HG02588 (cell line): ENCODE data around the gene RAB9A.
A peak's percentile ranks its signal among the peaks of the same experiment; 100 is the strongest.
"Not testable (repeated sequence)": the region's sequence is repeated elsewhere in the genome, so short reads cannot be mapped to it uniquely, and the experiment has no call there.

Experiments
- ATAC-seq: cut with Tn5 transposase; IDR thresholded peaks from one replicate; pipeline ENCODE4 v1.9.1; 2021; ENCODE audit warnings: mild to moderate bottlenecking, moderate library complexity; ENCODE audit not compliant: unreplicated experiment

The RAB9A gene

GRCh38 chrX:13669246-13669737 is 19.6 kb upstream of the RAB9A start:
- peak; percentile 74 for ATAC-seq

DNA sequence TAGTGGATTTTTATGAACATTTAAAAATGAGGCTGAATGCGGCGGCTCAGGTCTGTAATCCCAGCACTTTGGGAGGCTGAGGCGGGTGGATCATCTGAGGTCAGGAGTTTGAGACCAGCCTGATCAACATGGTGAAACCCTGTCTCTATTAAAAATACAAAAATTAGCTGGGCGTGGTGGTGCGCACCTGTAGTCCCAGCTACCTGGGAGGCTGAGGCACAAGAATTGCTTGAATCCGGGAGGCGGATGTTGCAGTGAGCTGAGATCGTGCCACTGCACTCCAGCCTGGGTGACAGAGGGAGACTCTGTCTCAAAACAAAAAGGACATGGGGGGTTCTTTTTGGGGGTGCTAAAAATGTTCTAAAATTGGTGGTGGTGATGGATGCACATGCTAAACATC is 19.2 kb upstream of the RAB9A start:
- not testable (repeated sequence) for ATAC-seq

DNA sequence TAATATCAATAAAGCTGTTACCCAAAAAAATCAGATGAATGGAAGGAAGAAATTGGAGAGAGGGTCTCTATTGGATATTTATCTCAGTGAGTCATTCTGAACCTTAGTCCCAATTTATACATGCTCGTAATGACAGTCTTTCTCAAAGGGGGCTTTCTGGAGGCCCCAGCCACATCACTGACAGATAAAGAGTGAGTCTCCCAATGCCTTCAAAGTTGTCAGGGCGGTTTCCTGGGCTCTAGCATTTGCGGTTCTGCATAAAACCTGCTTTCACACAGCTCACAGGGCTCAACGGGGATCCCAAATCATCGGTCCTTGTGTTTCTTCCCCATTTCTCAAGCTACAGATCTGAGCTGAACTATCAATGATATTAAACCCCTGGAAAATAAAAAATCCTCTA is 18.7 kb upstream of the RAB9A start:
- no peak for ATAC-seq

DNA sequence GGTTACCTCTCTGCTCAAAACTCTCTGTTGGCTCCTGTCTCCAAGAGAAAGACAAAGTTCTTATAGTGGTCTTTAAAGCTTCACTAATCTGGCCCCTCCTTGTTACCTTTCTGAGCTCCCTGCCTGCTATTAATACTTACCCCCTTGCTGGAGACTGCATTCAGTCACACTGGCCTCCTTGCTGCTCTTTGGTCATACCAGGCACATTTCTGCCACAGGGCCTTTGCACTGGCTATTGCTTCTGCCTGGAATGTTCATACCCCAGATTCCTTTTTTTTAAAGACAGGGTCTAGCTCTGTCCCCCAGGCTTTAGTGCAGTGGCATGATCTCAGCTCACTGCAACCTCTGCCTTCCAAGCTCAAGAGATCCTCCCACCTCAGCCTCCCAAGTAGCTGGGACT is 15.9 kb upstream of the RAB9A start:
- ATAC-seq = no peak

GRCh38 chrX:13676885-13677284 is 12.0 kb upstream of the RAB9A start:
- no peak for ATAC-seq

GRCh38 chrX:13679700-13680099 is 9.2 kb upstream of the RAB9A start:
- not testable (repeated sequence) for ATAC-seq

- no peak for ATAC-seq
Measured at GRCh38 chrX:13681595-13681994, 7.3 kb upstream of the RAB9A start.

- ATAC-seq = no peak
Measured at GRCh38 chrX:13684361-13684760, 4.6 kb upstream of the RAB9A start.

DNA sequence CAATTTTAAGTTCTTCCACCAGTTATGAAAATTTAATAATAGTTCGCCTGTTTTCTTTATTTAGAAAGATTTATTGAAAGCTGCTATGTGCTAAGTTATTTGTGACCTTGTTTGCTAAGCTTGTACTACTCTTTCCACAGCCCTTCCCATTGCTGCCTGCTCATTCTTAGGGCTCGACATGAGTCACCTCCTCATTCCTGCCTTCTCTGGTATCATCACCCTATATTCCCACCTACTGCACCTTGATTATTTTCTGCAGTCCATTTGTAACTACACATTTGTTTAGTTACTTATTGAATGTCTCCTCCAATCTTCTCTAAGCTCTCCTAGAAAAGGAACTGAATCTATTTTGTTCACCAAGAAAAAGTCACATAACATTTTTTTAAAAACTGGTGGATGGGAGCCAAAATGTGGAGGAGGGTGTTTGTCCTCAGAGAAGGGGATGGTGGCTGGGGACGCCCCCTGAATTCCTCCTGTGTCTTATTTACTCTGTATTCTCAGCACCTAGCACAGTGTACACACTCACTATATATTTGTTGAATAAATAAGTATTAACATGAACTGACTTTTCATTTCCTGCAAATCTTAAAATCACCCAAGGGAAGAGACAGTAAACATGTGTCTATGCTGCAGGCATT is 3.7 kb upstream of the RAB9A start:
- ATAC-seq = no peak

DNA sequence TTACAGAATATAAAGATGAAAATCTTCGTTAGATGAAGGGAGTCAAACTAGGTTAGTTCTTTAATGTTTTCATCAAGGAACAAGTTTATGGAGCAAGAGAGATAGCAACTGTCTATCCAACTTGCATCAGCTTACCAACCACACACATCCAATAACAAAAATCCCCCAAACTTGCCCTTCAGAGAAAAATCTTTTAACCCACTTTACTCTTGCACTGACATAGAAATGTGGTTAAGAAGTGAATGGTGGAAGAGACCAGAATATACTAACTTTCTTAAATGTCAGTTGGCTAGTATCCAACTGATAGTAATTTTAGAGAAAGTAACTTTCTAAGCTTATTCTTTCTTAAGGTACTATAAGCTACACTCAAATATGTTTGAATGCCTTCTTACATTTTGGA is 1.7 kb upstream of the RAB9A start:
- ATAC-seq = no peak

DNA sequence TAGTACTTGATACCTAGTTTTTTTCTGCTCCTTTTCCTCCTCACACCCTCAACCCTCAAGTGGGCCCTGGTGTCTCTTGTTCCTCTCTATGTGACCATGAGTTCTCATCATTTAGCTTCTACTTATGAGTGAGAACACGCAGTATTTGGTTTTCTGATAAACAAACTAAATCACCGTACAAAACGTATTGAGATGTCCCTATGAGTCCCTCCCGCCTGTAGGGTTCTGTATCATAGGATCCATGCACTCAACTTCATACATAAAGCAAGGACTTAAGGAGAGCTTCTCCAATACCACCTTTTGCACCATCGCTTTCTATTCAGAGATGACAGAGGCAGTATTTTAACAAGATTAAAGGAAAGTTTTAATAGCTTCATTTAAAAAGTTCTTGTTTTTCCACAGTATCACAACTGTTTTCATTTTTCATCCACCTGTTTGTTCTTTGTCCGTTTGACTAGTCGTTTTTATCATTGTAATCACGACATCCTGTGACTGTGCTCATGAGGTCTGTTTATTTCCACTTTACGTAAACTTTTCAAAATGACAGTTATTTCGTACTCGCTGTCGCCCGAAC is 457 bp upstream of the RAB9A start:
- no peak for ATAC-seq

GRCh38 chrX:13689741-13690211 is 848 bp downstream of the RAB9A start:
- no peak for ATAC-seq

DNA sequence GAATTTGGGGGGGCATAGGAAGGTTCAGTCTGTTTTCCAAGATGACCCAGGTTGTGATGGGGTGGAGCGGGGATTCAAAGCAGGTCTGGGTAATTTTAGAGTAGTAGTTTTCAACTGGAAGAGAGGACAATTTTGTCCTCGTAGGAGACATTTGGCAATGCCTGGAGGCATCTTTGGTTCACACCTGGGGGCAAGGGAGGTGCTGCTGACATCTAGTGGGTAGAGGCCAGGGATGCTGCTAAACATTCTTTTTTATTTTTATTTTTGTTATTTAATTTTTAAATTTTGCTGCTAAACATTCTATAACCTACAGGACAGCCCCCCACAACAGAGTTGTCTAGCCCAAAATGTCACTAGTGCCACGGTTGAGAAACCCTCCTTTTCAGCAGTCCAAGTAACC is 1.9 kb downstream of the RAB9A start:
- ATAC-seq = no peak

DNA sequence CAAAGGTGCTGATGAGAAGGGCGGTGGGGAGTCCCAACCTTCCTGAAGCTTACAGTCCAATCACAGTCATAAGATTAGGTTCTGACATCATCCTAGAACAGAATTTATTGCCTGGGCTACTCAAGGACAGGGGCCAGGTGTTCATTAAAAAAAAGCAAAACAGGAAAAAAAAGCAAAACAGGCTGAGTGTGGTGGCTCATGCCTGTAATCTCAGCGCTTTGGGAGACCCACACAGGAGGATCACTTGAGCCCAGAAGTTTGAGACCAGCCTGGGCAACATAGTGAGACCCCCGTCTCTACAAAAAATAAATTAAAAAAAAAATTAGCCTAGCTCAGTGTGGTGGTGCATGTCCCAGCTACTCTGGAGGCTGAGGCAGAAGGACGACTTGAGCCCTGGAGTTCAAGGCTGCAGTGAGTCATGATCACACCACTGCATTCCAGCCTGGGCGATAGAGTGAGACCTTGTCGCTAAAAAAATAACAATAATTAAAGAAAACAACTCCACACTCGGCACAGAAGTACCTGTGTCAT is 3.0 kb downstream of the RAB9A start:
- ATAC-seq = no peak

GRCh38 chrX:13692771-13693231 is 3.9 kb downstream of the RAB9A start:
- no peak for ATAC-seq

- no peak for ATAC-seq
Measured at GRCh38 chrX:13693341-13693961, 4.5 kb downstream of the RAB9A start.

DNA sequence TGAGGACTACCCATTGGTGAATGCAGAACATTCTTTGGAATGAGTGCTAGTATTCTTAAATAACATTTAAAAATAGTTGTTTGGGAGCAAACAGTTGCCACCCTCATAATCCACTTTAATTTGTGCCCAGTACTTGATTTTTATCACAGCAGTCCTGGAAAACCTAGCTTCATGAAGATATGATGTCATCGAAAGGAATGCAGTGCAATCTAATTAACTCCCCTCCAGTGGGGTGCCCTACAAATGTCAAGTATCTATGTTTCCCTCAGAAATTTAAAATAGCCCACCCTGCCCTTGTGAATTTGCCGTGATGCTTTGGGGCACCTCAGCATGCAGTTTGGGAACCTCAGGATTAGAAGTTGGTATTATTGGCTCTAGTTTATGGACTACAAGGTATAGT is 5.4 kb downstream of the RAB9A start:
- ATAC-seq = no peak

- ATAC-seq = no peak
Measured at GRCh38 chrX:13694983-13695382, 6.1 kb downstream of the RAB9A start.

- ATAC-seq = no peak
Measured at GRCh38 chrX:13695601-13696115, 6.7 kb downstream of the RAB9A start.

DNA sequence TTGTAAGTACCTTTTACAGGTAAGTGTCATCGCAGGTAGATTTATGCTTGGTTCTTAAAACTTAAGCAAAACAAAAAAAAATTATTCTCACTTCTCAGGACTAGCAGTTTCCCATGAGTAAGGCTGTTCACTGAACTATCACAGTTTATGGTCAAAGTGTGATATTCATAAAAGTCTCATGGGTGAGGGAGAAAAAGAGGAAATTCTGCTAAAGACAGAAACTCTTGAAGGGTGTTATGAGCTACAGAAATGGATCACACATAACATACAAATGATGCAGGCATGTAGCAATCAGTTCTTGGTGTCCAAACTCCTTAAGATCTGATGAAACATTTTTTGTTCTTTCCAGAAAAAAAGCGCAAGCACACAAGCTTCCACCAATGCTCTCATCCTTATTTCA is 8.5 kb downstream of the RAB9A start:
- peak; percentile 40 for ATAC-seq

DNA sequence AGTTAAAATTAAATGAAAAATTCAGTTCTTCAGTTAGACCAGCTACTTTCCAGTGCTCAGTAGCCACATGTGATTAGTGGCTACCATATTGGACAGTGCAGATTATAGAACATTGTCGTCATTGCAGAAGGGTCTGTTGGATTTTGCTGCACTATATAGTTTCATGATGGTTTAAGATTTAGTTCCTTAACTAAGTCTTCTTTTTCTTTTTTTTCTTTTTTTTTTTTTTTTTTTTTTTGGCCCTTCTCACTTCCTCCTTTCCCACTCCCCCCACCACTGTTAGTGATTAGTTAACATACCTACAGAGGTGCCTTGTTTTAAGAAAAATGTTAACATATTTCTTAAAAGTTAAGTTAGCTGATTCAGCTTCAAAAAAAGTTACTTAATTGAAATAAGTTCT is 9.0 kb downstream of the RAB9A start:
- ATAC-seq = no peak

- ATAC-seq = no peak
Measured at GRCh38 chrX:13698432-13698831, 9.5 kb downstream of the RAB9A start.
